Loucy (cell line): ENCODE results near the gene ZKSCAN3.
A peak's percentile ranks its signal among the peaks of the same experiment; 100 is the strongest.
"Not testable (repeated sequence)": the region's sequence is repeated elsewhere in the genome, so short reads cannot be mapped to it uniquely, and the experiment has no call there.

Experiments
- H2AFZ ChIP-seq: fragments of 200-600 bp; sonication (generic); 2 replicates; pipeline ENCODE4 v1.6.0; 2016; ENCODE audit warnings: antibody characterized with exemption, mild to moderate bottlenecking, low read length, moderate library complexity
- H3F3A ChIP-seq: fragments of 200-600 bp; 2 replicates; pipeline ENCODE4 v1.6.0; 2016; ENCODE audit warnings: antibody characterized with exemption, low read depth, mild to moderate bottlenecking
- H3K27me3 ChIP-seq: fragments of 200-600 bp; sonication (generic); 2 replicates; pipeline ENCODE4 v1.6.1; 2014; ENCODE audit warnings: low read length, mild to moderate bottlenecking; ENCODE audit not compliant: insufficient read depth, poor library complexity, severe bottlenecking
- H3K36me3 ChIP-seq: fragments of 200-600 bp; sonication (generic); 2 replicates; pipeline ENCODE4 v1.6.1; 2016; ENCODE audit warnings: low read length; ENCODE audit not compliant: insufficient read depth
- H3K4me1 ChIP-seq: fragments of 200-600 bp; sonication (generic); 2 replicates; pipeline ENCODE4 v1.5.1; 2014; ENCODE audit warnings: low read length, mild to moderate bottlenecking; ENCODE audit not compliant: insufficient read depth, poor library complexity, severe bottlenecking
- H3K4me2 ChIP-seq: fragments of 200-600 bp; sonication (generic); 2 replicates; pipeline ENCODE4 v1.6.0; 2014; ENCODE audit warnings: antibody characterized with exemption, low read length, low read depth, mild to moderate bottlenecking; ENCODE audit not compliant: poor library complexity, severe bottlenecking
- H3K4me3 ChIP-seq: fragments of 200-600 bp; sonication (generic); 2 replicates; pipeline ENCODE4 v1.5.1; 2014; ENCODE audit warnings: low read length, mild to moderate bottlenecking, mixed read lengths; ENCODE audit not compliant: poor library complexity, severe bottlenecking
- H3K79me2 ChIP-seq: fragments of 200-600 bp; sonication (generic); 2 replicates; pipeline ENCODE4 v1.6.1; 2014; ENCODE audit warnings: low read length; ENCODE audit not compliant: insufficient read depth
- H3K9ac ChIP-seq: fragments of 200-600 bp; sonication (generic); 2 replicates; pipeline ENCODE4 v1.6.0; 2014; ENCODE audit warnings: mild to moderate bottlenecking, low read depth, low read length, moderate library complexity; ENCODE audit not compliant: poor library complexity, severe bottlenecking
- H3K9me2 ChIP-seq: fragments of 200-600 bp; sonication (generic); replicated peaks from 2 replicates; pipeline ENCODE4 v1.6.1; 2016; ENCODE audit warnings: low read depth, low read length, mixed read lengths
- H3K9me3 ChIP-seq: fragments of 200-600 bp; sonication (generic); 2 replicates; pipeline ENCODE4 v1.6.1; 2014; ENCODE audit warnings: mild to moderate bottlenecking, antibody characterized with exemption, low read length, low read depth; ENCODE audit not compliant: insufficient read depth
- H4K20me1 ChIP-seq: fragments of 200-600 bp; sonication (generic); 2 replicates; pipeline ENCODE4 v1.6.0; 2014; ENCODE audit warnings: antibody characterized with exemption, low read length, mild to moderate bottlenecking; ENCODE audit not compliant: insufficient read depth, poor library complexity, severe bottlenecking
- CTCF ChIP-seq: fragments of 200-600 bp; sonication (generic); conservative IDR thresholded peaks from 2 replicates; pipeline ENCODE4 v1.5.1; 2014; ENCODE audit warnings: mild to moderate bottlenecking, antibody characterized with exemption, low read length
- EZH2phosphoT487 ChIP-seq: fragments of 200-600 bp; IDR thresholded peaks from 2 replicates; pipeline ENCODE4 v1.6.1; 2018; ENCODE audit warnings: antibody characterized with exemption, mild to moderate bottlenecking, moderate library complexity, borderline replicate concordance

Gene ZKSCAN3

GRCh38 chr6:28349892-28350737, at the start of gene ZKSCAN3:
TSS of gene ZKSCAN3 (plus strand) at chr6:28349947. CDS start at chr6:28359587, 9,640 bp downstream.
- peak within 1 kb of the TSS; percentile 82 for H3K9ac ChIP-seq
- no peak for TF ChIP-seq EZH2phosphoT487
- no peak for TF ChIP-seq CTCF
- H3K4me1 ChIP-seq: peaks cover 20% of the 10 kb centered on the region
- peak within 1 kb of the TSS; percentile 73 for H3K4me2 ChIP-seq
- H3K79me2 ChIP-seq: peaks cover 44% of the 10 kb centered on the region
- H3K36me3 ChIP-seq: no peaks in the 10 kb centered on the region
- peak within 1 kb of the TSS; percentile 99 for H2AFZ ChIP-seq
- peaks cover 9% of the 10 kb centered on the region for H4K20me1 ChIP-seq
- no peaks in the 10 kb centered on the region for H3K9me3 ChIP-seq
- H3K4me3 ChIP-seq: peak within 1 kb of the TSS; percentile 85
- H3F3A ChIP-seq: no peaks in the 10 kb centered on the region
- no peaks in the 10 kb centered on the region for H3K9me2 ChIP-seq
- no peaks in the 10 kb centered on the region for H3K27me3 ChIP-seq

DNA sequence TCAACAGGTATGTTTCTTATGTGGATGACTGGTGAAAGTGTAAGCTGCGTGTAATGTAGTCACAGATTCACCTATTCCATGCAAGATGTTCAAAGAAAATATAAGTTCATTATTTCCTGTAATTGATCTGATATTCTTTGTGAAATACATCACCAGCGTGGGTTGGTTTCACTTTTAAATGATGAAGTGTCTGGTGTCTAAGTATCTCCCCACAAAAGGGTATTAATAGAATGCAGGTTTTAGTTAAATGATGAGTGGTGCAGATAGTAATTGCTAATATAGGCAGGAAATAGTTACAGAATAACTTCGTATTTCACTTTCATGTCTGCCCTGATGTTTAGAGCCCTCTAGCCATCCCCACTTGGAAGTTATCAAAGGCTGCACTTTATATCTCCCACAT, 46.2 kb upstream of the ZKSCAN3 start:
- no peaks in the 10 kb centered on the region for H3K79me2 ChIP-seq
- H3K9me3 ChIP-seq: no peaks in the 10 kb centered on the region
- no peak overlapping the region for H3K9ac ChIP-seq
- H3K27me3 ChIP-seq: no peaks in the 10 kb centered on the region
- no peak overlapping the region for H2AFZ ChIP-seq
- H4K20me1 ChIP-seq: no peaks in the 10 kb centered on the region
- TF ChIP-seq CTCF (no peak), EZH2phosphoT487 (no peak)
- H3K36me3 ChIP-seq: peaks cover 4% of the 10 kb centered on the region; the same call in 1 of the 2 replicates
- H3F3A ChIP-seq: no peaks in the 10 kb centered on the region
- no peaks in the 10 kb centered on the region for H3K9me2 ChIP-seq
- no peak overlapping the region for H3K4me3 ChIP-seq
- H3K4me1 ChIP-seq: no peaks in the 10 kb centered on the region
- no peak overlapping the region for H3K4me2 ChIP-seq

DNA sequence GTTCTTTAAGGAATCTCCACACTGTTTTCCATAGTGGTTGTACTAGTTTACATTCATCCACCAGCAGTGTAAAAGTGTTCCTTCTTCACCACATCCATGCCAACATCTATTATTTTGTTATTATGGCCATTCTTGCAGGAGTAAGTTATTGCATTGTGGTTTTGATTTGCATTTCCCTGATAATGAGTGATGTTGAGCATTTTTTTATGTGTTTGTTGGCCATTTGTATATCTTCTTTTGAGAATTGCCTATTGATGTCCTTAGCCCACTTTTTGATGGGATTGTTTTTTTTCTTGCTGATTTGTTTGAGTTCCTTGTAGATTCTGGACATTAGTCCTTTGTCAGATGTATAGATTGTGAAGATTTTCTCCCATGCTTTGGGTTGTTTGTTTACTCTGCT, 43.4 kb upstream of the ZKSCAN3 start:
- not testable (repeated sequence) for H3K79me2 ChIP-seq, H4K20me1 ChIP-seq, H3K9ac ChIP-seq, H3K27me3 ChIP-seq, H3K36me3 ChIP-seq, H3K9me3 ChIP-seq, H3K4me2 ChIP-seq, H3K4me3 ChIP-seq, H3K4me1 ChIP-seq, H3K9me2 ChIP-seq, H2AFZ ChIP-seq, H3F3A ChIP-seq
